HG03280 (cell line): ENCODE results near the gene CFAP47.
"Not testable (repeated sequence)": the region's sequence is repeated elsewhere in the genome, so short reads cannot be mapped to it uniquely, and the experiment has no call there.

ENCODE experiments used
- ATAC-seq: cut with Tn5 transposase; IDR thresholded peaks from one replicate; pipeline ENCODE4 v1.9.1; 2021; ENCODE audit warnings: mild to moderate bottlenecking, moderate library complexity; ENCODE audit not compliant: unreplicated experiment

Gene CFAP47

GRCh38 chrX:36234840-36235528, 315.4 kb downstream of the CFAP47 start:
- not testable (repeated sequence) for ATAC-seq

- ATAC-seq, result no peak
These were observed 321.9 kb downstream of the CFAP47 start for GRCh38 chrX:36241397-36241796.

GRCh38 chrX:36266155-36266554, 346.6 kb downstream of the CFAP47 start:
- no peak for ATAC-seq

- ATAC-seq, result no peak
These were observed 390.6 kb downstream of the CFAP47 start for GRCh38 chrX:36310136-36310535.

GRCh38 chrX:36314303-36314702, 394.8 kb downstream of the CFAP47 start:
- no peak for ATAC-seq

GRCh38 chrX:36334572-36334971, 415.0 kb downstream of the CFAP47 start:
- no peak for ATAC-seq

GRCh38 chrX:36336751-36337150, 417.2 kb downstream of the CFAP47 start:
- ATAC-seq, result no peak

- no peak for ATAC-seq
These were observed 424.8 kb downstream of the CFAP47 start for GRCh38 chrX:36344301-36344700.

- no peak for ATAC-seq
These were observed 429.0 kb downstream of the CFAP47 start for GRCh38 chrX:36348509-36348908.

- ATAC-seq, result no peak
These were observed 438.3 kb downstream of the CFAP47 start for GRCh38 chrX:36357855-36358254.

GRCh38 chrX:36364262-36364661, 444.7 kb downstream of the CFAP47 start:
- ATAC-seq, result no peak

- no peak for ATAC-seq
These were observed 464.0 kb downstream of the CFAP47 start for GRCh38 chrX:36383495-36383894.

- no peak for ATAC-seq
These were observed 469.4 kb downstream of the CFAP47 start for GRCh38 chrX:36388901-36389300.

GRCh38 chrX:36401774-36402173, 482.2 kb downstream of the CFAP47 start:
- no peak for ATAC-seq

GRCh38 chrX:36407836-36408235, 488.3 kb downstream of the CFAP47 start:
- ATAC-seq, result no peak

GRCh38 chrX:36414056-36414455, 494.5 kb downstream of the CFAP47 start:
- no peak for ATAC-seq

- ATAC-seq, result no peak
These were observed 502.8 kb downstream of the CFAP47 start for GRCh38 chrX:36422368-36422767.

GRCh38 chrX:36431819-36432218, 512.3 kb downstream of the CFAP47 start:
- no peak for ATAC-seq

GRCh38 chrX:36434522-36434921, 515.0 kb downstream of the CFAP47 start:
- ATAC-seq, result no peak
